ENCODE measurements around the gene MUC12.
"Not testable (repeated sequence)": the region's sequence is repeated elsewhere in the genome, so short reads cannot be mapped to it uniquely, and the experiment has no call there.

The MUC12 gene

GRCh38 chr7:100957832-100958421 is 11.4 kb upstream of the MUC12 start:
- DNase-seq = no peak

GRCh38 chr7:100959894-100960293 is 9.5 kb upstream of the MUC12 start:
- no peak for DNase-seq

GRCh38 chr7:100962537-100962936 is 6.8 kb upstream of the MUC12 start:
- DNase-seq = no peak

GRCh38 chr7:100963386-100963785 is 6.0 kb upstream of the MUC12 start:
- DNase-seq = no peak

DNA sequence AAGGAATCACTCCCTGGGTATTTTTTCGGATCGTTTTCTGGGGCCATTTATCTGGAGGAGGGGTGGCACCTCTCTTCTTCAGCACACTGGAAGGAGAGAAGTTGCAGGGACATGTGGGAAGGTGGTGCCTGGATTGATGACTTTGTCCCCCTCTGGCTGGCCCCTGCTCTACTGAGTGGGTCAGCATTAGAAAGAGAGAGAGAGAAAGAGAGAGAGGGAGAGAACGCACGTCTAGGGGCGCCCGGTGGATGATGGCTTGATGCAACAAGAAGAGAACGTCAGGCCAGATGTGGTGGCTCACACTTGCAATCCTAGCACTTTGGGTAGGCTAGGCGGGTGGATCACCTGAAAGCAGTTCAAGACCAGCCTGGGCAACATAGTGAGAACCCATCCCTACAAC is 5.5 kb upstream of the MUC12 start:
- DNase-seq = no peak

GRCh38 chr7:100964630-100965029 is 4.7 kb upstream of the MUC12 start:
- no peak for DNase-seq

DNA sequence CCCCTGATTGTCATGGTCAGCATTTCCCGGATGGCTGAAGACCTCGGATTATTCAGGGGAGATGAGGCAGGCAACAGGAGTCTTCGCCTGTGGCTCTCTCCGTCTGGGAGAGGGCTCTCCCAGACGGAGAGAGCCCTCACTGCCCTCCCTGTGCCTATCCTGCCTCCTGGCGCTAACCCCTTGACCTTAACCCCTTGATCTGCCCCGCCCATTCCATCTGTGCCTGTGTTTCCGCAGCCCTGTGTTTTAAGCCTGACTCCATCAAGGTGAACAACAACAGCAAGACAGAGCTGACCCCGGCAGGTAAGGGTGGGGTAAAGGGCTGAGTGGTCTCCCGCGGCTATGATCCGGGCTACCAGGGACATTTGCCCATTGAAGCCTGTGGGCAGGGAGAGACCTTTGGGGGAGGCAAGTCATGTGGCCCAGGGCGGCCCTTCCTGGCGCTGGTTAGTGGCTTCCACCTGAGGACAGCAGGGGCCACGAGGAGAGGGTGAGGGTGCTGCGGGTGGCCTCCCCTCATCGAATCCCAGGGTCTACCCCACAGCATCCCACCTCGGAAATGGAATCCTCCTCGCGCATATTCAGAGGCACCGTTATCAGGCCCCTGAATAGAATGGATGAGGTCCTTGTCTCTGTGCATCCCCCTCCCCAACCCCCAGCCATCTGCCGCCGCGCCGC is 4.2 kb upstream of the MUC12 start:
- DNase-seq = no peak

- DNase-seq = no peak
Observed at GRCh38 chr7:100965723-100966541, 3.4 kb upstream of the MUC12 start.

GRCh38 chr7:100966542-100967291 is 2.6 kb upstream of the MUC12 start:
- DNase-seq = no peak

- no peak for DNase-seq
Observed at GRCh38 chr7:100967292-100967863, 2.0 kb upstream of the MUC12 start.

DNA sequence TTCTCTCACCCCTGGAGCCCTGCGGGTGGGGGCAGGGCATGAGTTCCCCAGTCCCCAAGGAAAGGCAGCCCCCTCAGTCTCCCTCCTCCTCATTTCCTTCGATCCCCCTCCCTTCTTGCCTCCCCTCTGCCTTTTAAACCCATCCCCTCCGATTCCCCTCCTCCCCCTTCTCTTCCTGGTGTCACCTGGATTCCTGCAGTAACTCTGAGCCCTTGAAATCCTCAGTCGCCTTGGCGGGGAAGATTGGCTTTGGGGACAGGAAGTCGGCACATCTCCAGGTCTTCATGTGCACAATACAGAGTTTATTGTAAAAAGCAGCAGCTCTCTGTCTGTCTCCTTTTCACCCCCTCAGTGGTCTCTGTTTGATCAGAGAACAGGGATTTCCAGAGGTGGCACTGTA is 1.3 kb upstream of the MUC12 start:
- no peak for DNase-seq

DNA sequence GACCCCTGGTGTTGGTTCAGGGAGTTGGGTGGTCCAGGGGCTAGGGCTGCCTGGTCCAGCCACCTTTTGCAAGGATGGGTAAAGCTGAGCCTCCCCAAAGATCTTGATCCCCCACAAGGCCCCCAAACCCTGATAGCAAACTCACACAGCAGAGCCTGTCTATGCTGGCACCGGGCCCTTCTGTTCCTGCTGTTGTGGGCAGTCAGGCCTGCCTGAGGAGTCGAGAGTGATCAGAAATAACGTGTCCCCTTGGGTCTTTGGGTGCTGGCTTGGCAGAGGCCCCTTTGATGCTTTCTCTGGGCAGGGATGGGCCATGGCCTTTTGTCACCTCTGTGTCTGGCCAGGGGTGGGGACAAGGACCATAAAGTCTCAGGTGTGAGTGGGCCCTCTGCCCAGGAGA is 715 bp upstream of the MUC12 start:
- no peak for DNase-seq

DNA sequence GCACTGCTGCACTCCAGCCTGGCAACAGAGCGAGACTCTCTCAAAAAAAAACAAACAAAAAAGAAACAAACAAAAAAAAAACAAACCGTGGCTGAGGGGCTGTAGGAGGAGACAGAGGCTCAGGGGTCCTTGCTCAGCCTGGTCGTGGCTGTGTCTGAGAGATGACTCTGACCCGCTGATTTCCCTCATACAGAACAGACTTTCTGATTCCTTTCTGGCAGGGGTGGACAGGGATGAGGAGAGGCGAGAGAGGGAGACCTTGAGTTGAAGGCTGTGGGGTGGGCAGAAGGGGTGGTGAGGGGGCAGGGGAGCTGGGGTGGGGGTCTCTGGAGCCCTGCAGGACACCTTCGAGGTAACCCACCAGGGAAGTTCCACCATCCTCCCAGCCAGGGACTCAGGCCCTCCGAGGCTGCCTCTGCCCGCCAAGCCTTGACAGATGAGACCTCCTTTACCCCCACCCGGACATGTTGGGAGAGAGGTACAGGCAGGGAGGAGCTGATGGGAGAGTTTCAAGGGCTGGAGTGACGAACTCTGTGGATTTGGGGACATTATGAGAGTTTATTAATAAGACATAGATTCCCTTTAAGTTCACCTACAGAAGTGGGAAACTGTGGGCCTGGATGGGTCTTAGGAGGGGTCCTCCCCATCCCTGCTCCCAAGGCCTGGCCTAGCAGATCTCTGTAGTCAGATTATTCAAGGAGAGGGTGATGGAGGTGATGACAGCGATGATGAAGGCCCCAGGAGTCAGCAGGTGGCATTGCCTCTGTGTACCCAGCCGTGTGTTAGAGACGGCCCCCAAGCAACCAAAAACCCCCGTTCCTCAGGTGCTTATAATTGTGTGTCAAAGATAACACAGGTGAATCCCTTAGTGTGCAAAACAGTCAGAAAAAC is 2.0 kb downstream of the MUC12 start:
- DNase-seq = no peak

GRCh38 chr7:100972002-100972347 is 2.6 kb downstream of the MUC12 start:
- no peak for DNase-seq

DNA sequence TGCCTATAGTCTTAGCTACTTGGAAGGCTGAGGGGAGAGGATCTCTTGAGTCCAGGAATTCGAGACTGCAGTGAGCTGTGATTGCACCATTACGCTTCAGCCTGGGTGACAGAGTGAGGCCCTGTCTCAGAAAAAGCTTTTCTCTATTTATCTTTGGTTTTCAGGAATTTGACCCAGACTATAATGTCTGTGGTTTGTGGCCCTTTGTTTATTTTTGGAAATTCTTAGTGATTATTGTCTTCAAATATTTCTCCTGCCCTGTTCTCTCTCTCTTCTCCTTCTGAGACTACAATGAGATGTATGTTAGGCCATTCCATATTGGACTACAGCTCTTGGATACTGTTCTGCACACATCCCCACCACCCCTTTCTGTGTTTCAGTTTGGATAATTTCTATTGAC is 4.7 kb downstream of the MUC12 start:
- no peak for DNase-seq

DNA sequence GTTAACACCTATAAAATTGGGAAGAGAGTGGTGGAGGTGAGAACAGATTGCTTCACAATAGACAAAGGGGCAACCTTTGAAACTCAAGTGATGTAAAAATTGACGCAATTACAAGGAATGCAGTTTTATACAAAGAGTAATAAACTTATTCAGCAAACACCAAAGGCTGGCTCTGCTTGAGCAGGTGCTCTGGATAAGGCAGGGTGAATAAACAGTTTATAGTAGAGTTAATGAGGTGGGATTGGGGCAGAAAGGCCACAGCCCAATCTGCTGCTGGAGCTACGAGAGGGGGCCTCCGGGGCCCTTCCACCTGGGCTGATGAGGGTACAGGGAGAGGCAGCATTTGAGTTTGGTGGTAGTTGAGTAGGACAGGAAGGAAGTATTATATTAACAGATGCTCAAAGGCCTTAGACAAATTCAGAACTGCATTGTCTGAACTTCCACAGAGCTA is 6.0 kb downstream of the MUC12 start:
- no peak for DNase-seq

GRCh38 chr7:100978300-100978699 is 8.9 kb downstream of the MUC12 start:
- DNase-seq = no peak

- no peak for DNase-seq
Observed at GRCh38 chr7:100983451-100984187, 14.3 kb downstream of the MUC12 start.

DNA sequence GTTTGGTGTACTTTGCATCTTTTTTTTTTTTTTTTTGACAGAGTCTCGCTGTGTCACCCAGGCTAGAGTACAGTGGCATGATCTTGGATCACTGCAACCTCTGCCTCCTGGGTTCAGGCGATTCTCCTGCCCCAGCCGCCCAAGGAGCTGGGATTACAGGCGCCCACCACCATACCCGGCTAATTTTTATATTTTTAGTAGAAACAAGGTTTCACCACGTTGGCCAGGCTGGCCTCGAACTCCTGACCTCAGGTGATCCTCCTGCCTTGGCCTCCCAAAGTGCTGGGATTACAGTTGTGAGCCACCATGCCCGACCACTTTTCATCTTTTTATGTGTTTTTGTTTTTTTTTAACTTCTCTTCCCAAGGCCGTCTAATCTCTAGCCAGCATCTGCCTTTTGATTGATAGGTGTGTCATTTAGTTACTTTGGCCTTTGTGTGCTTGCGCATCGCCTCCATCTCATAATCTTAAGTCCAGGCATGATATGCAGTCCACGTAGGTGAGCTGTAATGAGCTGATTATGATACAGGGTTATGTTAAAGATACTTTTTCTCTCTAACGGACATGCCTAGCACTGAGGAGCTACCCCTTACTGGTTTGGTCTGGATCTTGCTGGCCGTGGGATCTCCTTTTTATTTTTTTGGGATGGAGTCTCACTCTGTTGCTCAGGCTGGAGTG is 15.0 kb downstream of the MUC12 start:
- DNase-seq = not testable (repeated sequence)

DNA sequence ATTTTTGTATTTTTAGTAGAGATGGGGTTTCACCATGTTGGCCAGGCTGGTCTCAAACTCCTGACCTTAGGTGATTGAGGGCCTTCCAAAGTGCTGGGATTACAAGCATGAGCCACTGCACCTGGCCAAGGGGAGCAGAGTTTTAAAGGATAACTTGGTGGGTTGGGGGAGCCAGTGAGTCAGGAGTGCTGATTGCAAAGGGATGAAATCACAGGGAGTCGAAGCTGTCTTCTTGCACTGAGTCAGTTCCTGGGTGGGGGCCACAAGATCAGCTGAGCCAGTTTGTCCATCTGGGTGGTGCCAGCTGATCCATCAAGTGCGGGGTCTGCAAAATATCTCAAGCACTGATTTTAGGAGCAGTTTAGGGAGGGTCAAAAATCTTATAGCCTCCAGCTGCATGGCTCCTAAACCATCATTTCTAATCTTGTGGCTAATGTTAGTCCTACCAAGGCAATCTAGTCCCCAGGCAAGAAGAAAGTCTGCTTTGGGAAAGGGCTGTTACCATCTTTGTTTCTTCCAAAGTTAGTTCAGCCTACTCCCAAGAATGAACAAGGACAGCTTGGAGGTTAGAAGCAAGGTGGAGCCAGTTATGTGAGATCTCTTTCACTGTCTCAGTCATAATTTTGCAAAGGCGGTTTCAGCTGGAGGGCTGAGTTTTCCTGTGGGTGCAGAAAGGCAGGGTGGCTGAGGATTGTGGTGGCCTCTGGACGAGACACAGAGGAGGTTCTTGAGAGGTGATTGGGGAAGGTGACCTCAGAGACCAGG is 15.8 kb downstream of the MUC12 start:
- not testable (repeated sequence) for DNase-seq

Measured in NK-92 treated with Interleukin-12 subunit alpha and Interleukin-12 subunit beta, amount 100 ng/mL, for 24 hours (cell line).